Liver (tissue), 9 donors: Measurements from ENCODE around the gene STX5. TPM values are rescaled to one million over a fixed set of nuclear protein-coding genes. Genes with fewer than 3 reads are reported as not detected.
"Not testable (repeated sequence)": the region's sequence is repeated elsewhere in the genome, so short reads cannot be mapped to it uniquely, and the experiment has no call there.

Source experiments
- DNase-seq: peaks from one replicate; pipeline ENCODE4 v3.0.0-alpha.2; 2017; ENCODE audit warnings: low spot score
- H3K27ac ChIP-seq, 2 donors: one replicate each; pipeline ENCODE4 v1.7.0; 2013; ENCODE audit warnings: inconsistent platforms in 2 of 2, low read length in 2 of 2, control low read depth in 1 of 2, low read depth in 1 of 2, mild to moderate bottlenecking in 1 of 2
- H3K27me3 ChIP-seq, 4 donors: one replicate each; pipeline versions ENCODE4 v1.6.1 to v1.7.0; 2013; ENCODE audit warnings: low read length in 3 of 4, inconsistent platforms in 1 of 4, mild to moderate bottlenecking in 1 of 4, moderate library complexity in 1 of 4; ENCODE audit not compliant: control insufficient read depth in 4 of 4, insufficient read depth in 4 of 4
- H3K36me3 ChIP-seq, 4 donors: one replicate each; pipeline versions ENCODE4 v1.6.1 to v1.7.0; 2013; ENCODE audit warnings: low read length in 3 of 4, mild to moderate bottlenecking in 3 of 4, low read depth in 1 of 4, moderate library complexity in 1 of 4; ENCODE audit not compliant: control insufficient read depth in 4 of 4, insufficient read depth in 3 of 4
- H3K4me1 ChIP-seq, 4 donors: one replicate each; pipeline versions ENCODE4 v1.6.1 to v1.7.0; 2013; ENCODE audit warnings: low read length in 3 of 4, mild to moderate bottlenecking in 3 of 4, moderate library complexity in 1 of 4; ENCODE audit not compliant: control insufficient read depth in 4 of 4, insufficient read depth in 4 of 4
- H3K4me3 ChIP-seq, 3 donors: one replicate each; pipeline versions ENCODE4 v1.6.1 to v1.7.0; 2013; ENCODE audit warnings: low read length in 3 of 3, control low read depth in 1 of 3, low read depth in 1 of 3, mild to moderate bottlenecking in 1 of 3
- H3K9ac ChIP-seq, 2 donors: one replicate each; pipeline ENCODE4 v1.7.0; 2013; ENCODE audit warnings: low read length in 2 of 2, mild to moderate bottlenecking in 2 of 2, moderate library complexity in 2 of 2, control low read depth in 1 of 2, low read depth in 1 of 2
- H3K9me3 ChIP-seq, 4 donors: one replicate each; pipeline versions ENCODE4 v1.6.1 to v1.7.0; 2013; ENCODE audit warnings: low read length in 3 of 4; ENCODE audit not compliant: control insufficient read depth in 4 of 4
- ATF3 ChIP-seq: IDR thresholded peaks from 2 replicates; pipeline ENCODE4 v1.6.1; 2016; ENCODE audit warnings: antibody characterized with exemption
- CTCF ChIP-seq: fragments of 150-350 bp; IDR thresholded peaks from 2 replicates; pipeline ENCODE4 v1.5.1; 2017; ENCODE audit warnings: improper control_type of control experiment, low read depth, low read length; ENCODE audit not compliant: missing input control
- EGR1 ChIP-seq, 2 donors: IDR thresholded peaks; 2 replicates each; pipeline ENCODE4 v1.6.1; 2016 to 2018; ENCODE audit warnings: antibody characterized with exemption in 2 of 2, low read depth in 2 of 2
- FOXA1 ChIP-seq: IDR thresholded peaks from 2 replicates; pipeline ENCODE4 v1.6.1; 2016; ENCODE audit warnings: antibody characterized with exemption
- FOXA2 ChIP-seq: IDR thresholded peaks from 2 replicates; pipeline ENCODE4 v1.6.1; 2016; ENCODE audit warnings: antibody characterized with exemption
- GABPA ChIP-seq, 2 donors: IDR thresholded peaks in 1 of 2; conservative IDR thresholded peaks in 1 of 2; 2 replicates each; pipeline ENCODE4 v1.6.1; 2016; ENCODE audit warnings: antibody characterized with exemption in 2 of 2, mild to moderate bottlenecking in 1 of 2, moderate library complexity in 1 of 2
- HNF4A ChIP-seq, 2 donors: conservative IDR thresholded peaks; 2 replicates each; pipeline ENCODE4 v1.6.1; 2016; ENCODE audit warnings: antibody characterized with exemption in 2 of 2, mild to moderate bottlenecking in 2 of 2
- HNF4G ChIP-seq: IDR thresholded peaks from 2 replicates; pipeline ENCODE4 v1.6.1; 2016; ENCODE audit warnings: antibody characterized with exemption
- MAX ChIP-seq: IDR thresholded peaks from 2 replicates; pipeline ENCODE4 v1.6.1; 2016; ENCODE audit warnings: antibody characterized with exemption
- RAD21 ChIP-seq, 2 donors: IDR thresholded peaks; 2 replicates each; pipeline ENCODE4 v1.6.1; 2016; ENCODE audit warnings: antibody characterized with exemption in 2 of 2, mild to moderate bottlenecking in 2 of 2
- RXRA ChIP-seq, 2 donors: IDR thresholded peaks; 2 replicates each; pipeline ENCODE4 v1.6.1; 2017 to 2018; ENCODE audit warnings: antibody characterized with exemption in 2 of 2, mild to moderate bottlenecking in 1 of 2
- SP1 ChIP-seq: IDR thresholded peaks from 2 replicates; pipeline ENCODE4 v1.6.1; 2018; ENCODE audit warnings: antibody characterized with exemption, mild to moderate bottlenecking
- TAF1 ChIP-seq: conservative IDR thresholded peaks from 2 replicates; pipeline ENCODE4 v1.6.1; 2016; ENCODE audit warnings: antibody characterized with exemption, mild to moderate bottlenecking
- YY1 ChIP-seq: IDR thresholded peaks from 2 replicates; pipeline ENCODE4 v1.6.1; 2016; ENCODE audit warnings: antibody characterized with exemption, mild to moderate bottlenecking
- WGBS: extraction: QIAGEN DNeasy Blood & Tissue Kit; methylation state at CpG from one replicate; pipeline ENCODE4 v1.1.7; 2013; 5-methylcytosine and 5-hydroxymethylcytosine counted together
- polyA plus RNA-seq, 2 donors: library from polyadenylated mRNA; stranded (reverse) in 1 of 2; unstranded in 1 of 2; fragments of 200-250 nt in 1 of 2; fragments of >200 nt in 1 of 2; fragmentation: Nextera tagmentation in 1 of 2; extraction: Ambion mirVana in 1 of 2; gene quantifications; one replicate each; pipeline versions ENCODE4 v1.2.1 to v1.2.3, GENCODE V29; 2013 to 2015
- total RNA-seq, 2 donors: library from RNA; depleted of rRNA; stranded (reverse); fragments of >200 nt; gene quantifications; one replicate each; pipeline ENCODE4 v1.2.3, GENCODE V29; 2014
- TF ChIP-seq, protein P1 (sequence below): IDR thresholded peaks from 2 replicates; pipeline ENCODE4 v1.6.1; 2016; ENCODE audit warnings: antibody characterized with exemption
- TF ChIP-seq, protein P2 (sequence below): IDR thresholded peaks from 2 replicates; pipeline ENCODE4 v1.6.1; 2016; ENCODE audit warnings: antibody characterized with exemption, mild to moderate bottlenecking
- donor health status: healthy.
- donor health status: healthy.
- donor health status: healthy.
- donor health status: healthy.
- donor health status: healthy.

The STX5 gene
- total and polyA plus RNA-seq, 4 donors = 13.6 to 34.1 (median 26.1) TPM

GRCh38 chr11:62830904-62831519 lies 839 bp downstream of the STX5 start:
- H3K27me3 ChIP-seq = no peaks in the 10 kb centered on the region
- peak overlapping the region; percentile 86 to 97 (median 89) for H3K4me3 ChIP-seq
- peak overlapping the region; percentile 57 to 86 for H3K9ac ChIP-seq
- peak overlapping the region; percentile 95 to 97 for H3K27ac ChIP-seq
- peaks cover 10 to 38% (median 21%) of the 10 kb centered on the region in 4 donors for H3K36me3 ChIP-seq
- under 1% methylated on average over 33 of the region's 33 CpGs for WGBS
- H3K4me1 ChIP-seq = peaks cover 2 to 33% (median 27%) of the 10 kb centered on the region in 4 donors
- no peaks in the 10 kb centered on the region for H3K9me3 ChIP-seq
- DNase-seq = peak; percentile 38
- TF ChIP-seq EGR1 (IDR thresholded peaks at IDR 0.05; ENCODE audit: low read depth in 2 of 2) (no peak), ATF3 (no peak), FOXA2 (no peak), GABPA (IDR thresholded peaks at IDR 0.05 in 1 of 2, conservative IDR thresholded peaks at IDR 0.05 in 1 of 2) (no peak), HNF4A (conservative IDR thresholded peaks at IDR 0.05) (no peak), RAD21 (IDR thresholded peaks at IDR 0.05) (no peak), YY1 (no peak), FOXA1 (no peak), MAX (no peak), SP1 (no peak)
- TF ChIP-seq, protein P1, sequence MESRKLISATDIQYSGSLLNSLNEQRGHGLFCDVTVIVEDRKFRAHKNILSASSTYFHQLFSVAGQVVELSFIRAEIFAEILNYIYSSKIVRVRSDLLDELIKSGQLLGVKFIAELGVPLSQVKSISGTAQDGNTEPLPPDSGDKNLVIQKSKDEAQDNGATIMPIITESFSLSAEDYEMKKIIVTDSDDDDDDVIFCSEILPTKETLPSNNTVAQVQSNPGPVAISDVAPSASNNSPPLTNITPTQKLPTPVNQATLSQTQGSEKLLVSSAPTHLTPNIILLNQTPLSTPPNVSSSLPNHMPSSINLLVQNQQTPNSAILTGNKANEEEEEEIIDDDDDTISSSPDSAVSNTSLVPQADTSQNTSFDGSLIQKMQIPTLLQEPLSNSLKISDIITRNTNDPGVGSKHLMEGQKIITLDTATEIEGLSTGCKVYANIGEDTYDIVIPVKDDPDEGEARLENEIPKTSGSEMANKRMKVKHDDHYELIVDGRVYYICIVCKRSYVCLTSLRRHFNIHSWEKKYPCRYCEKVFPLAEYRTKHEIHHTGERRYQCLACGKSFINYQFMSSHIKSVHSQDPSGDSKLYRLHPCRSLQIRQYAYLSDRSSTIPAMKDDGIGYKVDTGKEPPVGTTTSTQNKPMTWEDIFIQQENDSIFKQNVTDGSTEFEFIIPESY = no peak

- 97% methylated on average over 8 of the region's 8 CpGs for WGBS
- not testable (repeated sequence) for H3K27me3 ChIP-seq, H3K9ac ChIP-seq, DNase-seq, H3K27ac ChIP-seq, H3K9me3 ChIP-seq, H3K4me3 ChIP-seq
- H3K4me1 ChIP-seq = peaks cover 0 to 20% (median 15%) of the 10 kb centered on the region in 4 donors
- H3K36me3 ChIP-seq = peaks cover 23 to 45% (median 40%) of the 10 kb centered on the region in 4 donors
Measured at GRCh38 chr11:62828130-62828529, 3.7 kb downstream of the STX5 start.

DNA sequence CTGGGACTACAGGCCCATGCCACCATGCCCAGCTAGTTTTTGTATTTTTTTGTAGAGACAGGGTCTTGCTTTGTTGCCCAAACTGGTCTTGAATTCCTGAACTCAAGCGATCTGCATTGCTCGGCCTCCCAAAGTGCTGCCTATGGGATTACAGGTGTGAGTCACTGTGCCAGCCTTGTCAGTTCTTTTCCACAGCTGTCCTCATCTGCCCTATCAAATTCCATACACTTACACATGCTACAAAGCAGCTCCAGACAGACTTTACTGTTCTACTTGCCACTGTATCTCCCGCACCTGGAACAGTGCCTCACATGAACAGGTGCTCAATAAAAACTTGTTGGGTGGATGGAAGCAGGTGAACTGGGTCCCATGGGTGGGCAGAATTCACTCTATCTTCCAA lies 8.2 kb downstream of the STX5 start:
- 94% methylated on average over 3 of the region's 3 CpGs for WGBS
- TF ChIP-seq FOXA1 = no peak
- no peak for TF ChIP-seq ATF3
- no peak for TF ChIP-seq HNF4A (conservative IDR thresholded peaks at IDR 0.05)
- TF ChIP-seq RAD21 (IDR thresholded peaks at IDR 0.05) = no peak
- no peak for TF ChIP-seq GABPA (IDR thresholded peaks at IDR 0.05 in 1 of 2, conservative IDR thresholded peaks at IDR 0.05 in 1 of 2)
- TF ChIP-seq, protein P2, sequence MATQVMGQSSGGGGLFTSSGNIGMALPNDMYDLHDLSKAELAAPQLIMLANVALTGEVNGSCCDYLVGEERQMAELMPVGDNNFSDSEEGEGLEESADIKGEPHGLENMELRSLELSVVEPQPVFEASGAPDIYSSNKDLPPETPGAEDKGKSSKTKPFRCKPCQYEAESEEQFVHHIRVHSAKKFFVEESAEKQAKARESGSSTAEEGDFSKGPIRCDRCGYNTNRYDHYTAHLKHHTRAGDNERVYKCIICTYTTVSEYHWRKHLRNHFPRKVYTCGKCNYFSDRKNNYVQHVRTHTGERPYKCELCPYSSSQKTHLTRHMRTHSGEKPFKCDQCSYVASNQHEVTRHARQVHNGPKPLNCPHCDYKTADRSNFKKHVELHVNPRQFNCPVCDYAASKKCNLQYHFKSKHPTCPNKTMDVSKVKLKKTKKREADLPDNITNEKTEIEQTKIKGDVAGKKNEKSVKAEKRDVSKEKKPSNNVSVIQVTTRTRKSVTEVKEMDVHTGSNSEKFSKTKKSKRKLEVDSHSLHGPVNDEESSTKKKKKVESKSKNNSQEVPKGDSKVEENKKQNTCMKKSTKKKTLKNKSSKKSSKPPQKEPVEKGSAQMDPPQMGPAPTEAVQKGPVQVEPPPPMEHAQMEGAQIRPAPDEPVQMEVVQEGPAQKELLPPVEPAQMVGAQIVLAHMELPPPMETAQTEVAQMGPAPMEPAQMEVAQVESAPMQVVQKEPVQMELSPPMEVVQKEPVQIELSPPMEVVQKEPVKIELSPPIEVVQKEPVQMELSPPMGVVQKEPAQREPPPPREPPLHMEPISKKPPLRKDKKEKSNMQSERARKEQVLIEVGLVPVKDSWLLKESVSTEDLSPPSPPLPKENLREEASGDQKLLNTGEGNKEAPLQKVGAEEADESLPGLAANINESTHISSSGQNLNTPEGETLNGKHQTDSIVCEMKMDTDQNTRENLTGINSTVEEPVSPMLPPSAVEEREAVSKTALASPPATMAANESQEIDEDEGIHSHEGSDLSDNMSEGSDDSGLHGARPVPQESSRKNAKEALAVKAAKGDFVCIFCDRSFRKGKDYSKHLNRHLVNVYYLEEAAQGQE = no peak
- TF ChIP-seq MAX = no peak
- TF ChIP-seq HNF4G = no peak
- TF ChIP-seq SP1 = no peak
- no peak for TF ChIP-seq EGR1 (IDR thresholded peaks at IDR 0.05; ENCODE audit: low read depth in 2 of 2)
- TF ChIP-seq TAF1 = no peak
- TF ChIP-seq RXRA (IDR thresholded peaks at IDR 0.05) = no peak
- TF ChIP-seq CTCF = no peak
- no peak for TF ChIP-seq YY1
- H3K27me3 ChIP-seq = no peaks in the 10 kb centered on the region

More for the DNA sequence above, 8.2 kb downstream of the STX5 start:
- Histone ChIP-seq H3K9ac (no peak overlapping the region), H3K27ac (no peak overlapping the region), H3K36me3 (peaks cover 39 to 82% (median 66%) of the 10 kb centered on the region in 4 donors), H3K4me1 (no peaks in the 10 kb centered on the region), H3K9me3 (no peaks in the 10 kb centered on the region), H3K4me3 (no peak overlapping the region)
- DNase-seq = no peak
